GM18907 (cell line): ENCODE results near the gene MAD1L1.

ENCODE experiments used
- ATAC-seq: cut with Tn5 transposase; IDR thresholded peaks from one replicate; pipeline ENCODE4 v1.9.1; 2021; ENCODE audit warnings: mild to moderate bottlenecking, moderate library complexity; ENCODE audit not compliant: unreplicated experiment

Gene MAD1L1

DNA sequence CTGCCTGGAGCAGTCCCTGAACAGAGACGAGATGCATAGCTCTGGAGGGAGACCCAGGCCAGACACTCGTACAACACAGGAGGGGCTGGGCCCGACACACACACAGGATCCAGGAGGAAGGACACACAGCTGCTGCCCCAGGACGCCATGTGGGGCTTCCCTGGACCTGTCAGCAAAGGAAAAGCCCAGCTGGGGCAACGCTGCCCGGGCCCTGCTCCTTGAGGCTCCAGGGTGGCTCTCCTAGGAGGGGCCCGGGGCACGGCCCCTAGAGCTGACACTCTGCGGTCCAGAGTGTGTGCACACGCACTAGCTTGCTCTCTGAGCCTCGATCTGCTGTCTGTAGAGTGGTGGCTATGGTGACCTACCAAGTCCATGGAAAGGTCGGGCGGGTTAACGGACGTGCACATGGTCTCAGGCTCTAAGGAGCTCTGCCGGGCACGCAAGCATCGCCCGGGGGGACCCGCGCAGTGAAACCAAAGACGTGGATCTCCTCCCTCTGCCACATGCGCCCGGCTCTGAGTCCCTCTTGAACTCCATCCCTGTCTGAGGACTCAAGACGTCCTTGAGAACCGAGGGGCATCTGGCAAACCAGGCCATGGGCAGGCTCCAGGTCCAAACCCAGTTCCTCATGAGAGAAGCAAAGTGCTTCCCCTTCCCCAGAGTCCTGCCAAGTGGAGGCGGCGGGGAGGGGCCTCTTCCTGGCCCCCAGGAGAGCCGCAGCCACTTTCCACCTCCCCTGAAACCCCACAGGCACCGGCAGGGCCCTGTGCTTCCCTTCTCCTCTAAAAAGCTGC lies 283.7 kb downstream of the MAD1L1 start:
- ATAC-seq: no peak

DNA sequence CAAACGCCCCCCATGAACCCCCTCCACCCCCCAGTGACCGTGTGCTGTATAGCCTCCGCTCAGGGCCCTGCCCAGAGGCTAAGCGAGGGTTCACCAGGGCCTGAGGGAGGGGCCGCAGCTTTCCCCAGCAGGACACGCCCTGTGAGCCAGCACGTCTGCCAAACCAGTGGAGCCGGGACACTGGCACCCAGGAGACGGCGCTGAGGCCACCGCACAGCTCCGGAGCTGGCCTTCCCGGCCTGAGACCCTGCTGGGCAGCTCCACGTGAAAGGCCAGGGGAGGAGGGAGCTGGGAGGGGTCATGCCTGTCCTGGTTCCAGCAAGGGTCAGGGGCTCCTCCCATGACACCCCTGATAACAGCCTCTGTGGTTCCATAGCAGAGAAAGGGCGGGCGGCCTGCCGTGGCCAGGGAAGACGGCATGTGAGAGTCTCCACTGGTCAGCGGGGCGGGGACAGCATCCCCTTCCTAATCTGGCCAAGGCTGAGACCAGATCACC lies 284.4 kb downstream of the MAD1L1 start:
- ATAC-seq: no peak

DNA sequence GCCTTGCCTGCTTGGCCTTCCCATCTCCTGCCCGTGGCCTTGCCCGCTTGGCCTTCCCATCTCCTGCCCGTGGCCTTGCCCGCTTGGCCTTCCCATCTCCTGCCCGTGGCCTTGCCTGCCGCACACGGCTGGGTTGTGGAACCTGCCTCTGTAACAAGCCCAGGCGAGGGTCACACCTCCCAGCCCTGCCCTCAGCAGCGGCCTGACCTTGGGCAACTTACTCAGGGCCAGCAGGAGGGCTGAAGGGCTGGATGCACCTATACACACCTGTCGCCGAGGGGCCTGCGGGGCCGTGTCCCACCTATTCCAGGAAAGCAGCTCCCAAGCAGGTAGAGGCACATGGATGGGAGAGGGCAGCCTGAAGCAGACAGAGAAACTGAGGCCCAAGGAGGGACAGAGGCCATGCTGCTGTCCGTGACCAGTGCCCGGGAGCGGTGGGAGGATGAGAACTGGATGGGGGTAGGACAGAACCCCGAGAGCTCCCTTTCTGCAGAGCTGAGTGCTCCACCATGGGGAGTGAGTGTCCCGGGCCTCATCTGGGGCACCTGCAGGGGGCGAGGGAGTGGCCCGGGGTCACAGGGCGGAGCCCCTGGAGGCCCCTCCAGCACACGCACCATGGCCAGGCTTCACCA lies 285.0 kb downstream of the MAD1L1 start:
- ATAC-seq: no peak

DNA sequence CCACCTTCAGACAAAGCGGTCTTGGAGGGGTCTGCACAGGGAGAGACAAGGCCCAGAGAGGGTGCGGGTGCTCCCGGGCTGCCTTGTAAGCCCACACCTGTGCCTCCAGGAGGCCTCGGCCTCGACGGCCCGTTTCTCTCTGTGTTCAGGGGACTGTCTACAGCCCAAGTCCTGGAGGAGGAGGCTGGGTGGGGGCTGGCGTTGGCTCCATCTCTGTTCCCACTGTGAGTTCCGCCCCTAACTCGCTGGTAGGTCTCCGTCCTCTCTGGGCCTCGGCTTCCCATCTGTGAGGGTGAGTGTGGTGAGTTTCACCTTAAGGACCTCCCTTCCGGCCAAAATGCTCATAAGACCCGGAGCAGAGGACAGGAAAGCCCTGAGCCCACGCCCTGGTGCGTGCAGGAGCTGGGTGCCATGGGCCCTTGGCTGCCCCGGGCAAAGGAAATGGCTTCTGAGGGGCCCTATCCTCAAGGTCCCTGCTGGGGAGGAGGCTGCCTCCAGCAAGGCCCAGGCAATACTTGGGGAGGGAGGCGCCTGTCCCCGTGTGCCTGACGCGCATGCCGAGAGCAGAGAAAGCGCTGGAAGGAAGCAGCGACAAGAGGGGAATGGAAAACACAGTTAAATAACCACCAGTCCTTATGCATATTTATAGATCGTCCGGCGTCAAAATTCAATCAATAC lies 285.8 kb downstream of the MAD1L1 start:
- no peak for ATAC-seq

DNA sequence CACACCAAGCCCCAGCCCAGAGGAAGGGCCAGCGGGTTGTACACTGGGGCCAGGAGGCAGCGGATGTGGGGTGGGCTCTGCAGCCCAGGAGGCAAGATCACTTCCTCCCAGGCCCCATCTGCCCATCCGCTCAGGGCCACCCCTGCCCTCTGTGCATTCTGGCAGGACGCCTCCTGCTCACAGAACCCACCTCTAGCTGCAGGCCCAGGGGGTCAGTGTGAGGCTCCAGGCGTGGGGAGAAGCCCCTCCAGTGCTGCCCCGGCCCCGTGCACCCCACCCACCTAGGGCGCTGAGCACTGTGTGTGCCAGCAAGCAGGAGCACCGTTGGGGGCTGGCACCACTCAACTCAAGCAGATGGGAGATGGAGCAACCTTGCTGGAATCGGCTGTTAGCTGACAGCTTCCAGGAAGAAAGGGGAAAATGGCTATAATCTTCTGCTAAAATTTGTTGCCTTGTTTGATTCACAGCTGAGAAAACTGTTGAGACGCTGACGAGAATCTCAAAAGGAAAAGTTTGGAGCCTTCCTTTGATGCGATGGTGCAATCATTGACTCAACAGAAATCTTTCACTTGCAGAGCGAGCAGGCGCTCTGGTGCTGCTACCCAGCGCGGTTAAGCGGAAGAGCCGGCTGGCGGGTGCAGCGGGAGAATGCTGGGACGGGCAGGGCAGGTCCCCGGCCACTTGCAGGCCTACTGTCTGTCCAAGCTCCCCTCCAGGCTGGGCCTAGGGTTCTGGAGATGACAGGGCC lies 286.5 kb downstream of the MAD1L1 start:
- ATAC-seq: no peak

DNA sequence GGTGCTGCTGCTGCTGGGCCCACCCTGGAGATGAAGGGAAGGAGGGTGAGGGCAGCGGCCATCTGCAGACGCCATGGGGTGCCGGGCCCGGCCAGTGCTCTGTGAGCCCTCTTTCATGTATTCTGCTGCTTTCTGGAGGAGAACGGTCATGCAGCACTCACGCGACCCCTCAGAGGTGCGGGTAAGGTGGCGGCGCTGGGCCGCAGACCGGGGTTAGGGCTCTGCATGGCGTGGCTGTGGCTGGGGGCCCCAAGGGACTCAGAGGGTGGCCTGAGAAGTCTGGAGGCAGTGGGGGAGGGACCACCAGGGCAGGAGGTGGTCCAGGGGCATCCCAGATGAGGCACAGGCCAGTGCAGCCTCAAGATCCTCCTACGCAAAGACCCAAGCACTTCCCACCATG lies 287.2 kb downstream of the MAD1L1 start:
- no peak for ATAC-seq

DNA sequence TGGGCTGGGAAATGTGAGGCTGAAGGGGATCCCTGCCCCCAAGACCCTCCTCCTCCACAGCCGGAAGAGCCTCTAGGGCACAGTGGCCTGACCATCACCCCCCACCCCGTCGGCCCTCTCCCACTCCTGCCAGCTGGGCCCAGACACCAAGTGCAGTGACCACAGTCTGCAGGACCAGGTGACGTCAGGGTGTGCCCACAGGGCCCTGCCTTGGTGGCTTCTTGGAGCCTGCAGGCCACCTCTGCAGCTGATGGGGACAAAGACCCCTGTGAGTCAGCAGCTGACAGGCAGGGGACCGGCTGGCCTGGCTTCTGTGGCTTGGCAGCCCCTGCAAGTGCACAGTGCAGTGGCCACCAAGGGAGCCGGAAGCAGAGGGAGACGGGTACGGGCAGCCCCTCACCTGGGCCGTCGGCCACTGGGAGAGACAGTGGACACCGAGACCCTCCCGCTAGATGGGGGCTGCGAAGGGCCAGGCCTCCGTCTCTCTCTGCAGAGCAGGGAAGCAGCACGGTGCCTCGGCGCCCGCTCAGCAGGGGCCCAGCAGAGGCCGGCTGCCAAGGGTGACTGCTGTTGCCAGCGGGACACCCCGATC lies 288.0 kb downstream of the MAD1L1 start:
- no peak for ATAC-seq

DNA sequence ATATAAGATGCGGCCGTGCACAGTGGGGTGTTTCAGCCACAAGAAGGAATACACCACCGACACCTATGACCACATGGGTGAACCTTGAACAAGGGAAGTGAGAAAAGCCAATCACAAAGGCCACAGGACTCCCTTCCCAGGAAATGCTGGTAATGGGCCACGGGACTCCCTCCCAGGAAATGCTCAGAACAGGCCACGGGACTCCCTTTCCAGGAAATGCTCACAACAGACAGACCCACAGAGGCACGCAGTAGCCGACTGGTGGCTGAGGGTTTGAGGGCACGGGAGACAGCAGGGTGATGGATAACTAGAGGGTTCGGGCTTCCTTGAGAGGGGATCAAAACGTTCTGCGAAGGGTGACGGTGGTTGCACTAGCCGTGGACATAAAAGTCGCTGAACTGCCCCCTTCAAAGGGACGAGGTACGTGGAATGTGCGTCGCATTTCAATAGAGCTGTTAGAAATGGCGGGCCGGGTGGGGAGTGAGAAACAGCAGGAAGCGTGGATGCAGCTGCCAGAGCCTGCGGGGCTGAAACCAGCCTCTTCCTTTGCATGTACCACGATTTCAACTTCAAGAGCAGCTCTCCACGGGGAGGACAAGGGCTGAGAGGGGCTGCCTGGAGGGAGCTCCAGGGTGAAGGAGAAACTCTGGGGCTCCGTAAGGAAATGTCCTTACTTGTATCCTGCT lies 288.7 kb downstream of the MAD1L1 start:
- no peak for ATAC-seq

DNA sequence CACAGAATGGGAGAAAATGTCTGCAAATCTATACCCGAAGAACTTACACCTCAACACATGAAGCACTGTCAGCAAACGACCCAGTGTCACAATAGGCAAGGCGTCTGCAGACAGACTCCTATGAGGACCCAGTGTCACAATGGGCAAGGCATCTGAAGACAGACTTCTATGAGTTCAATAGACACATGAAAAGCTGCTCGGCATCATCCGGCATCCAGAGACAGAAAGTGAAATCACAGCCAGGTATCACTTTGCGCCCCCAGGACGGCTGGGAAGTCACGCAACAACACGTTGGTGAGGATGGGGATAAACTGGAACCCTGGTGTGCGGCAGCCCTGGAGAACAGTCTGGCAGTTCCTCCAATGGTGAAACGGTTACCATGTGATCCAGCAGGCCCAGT lies 289.4 kb downstream of the MAD1L1 start:
- no peak for ATAC-seq

DNA sequence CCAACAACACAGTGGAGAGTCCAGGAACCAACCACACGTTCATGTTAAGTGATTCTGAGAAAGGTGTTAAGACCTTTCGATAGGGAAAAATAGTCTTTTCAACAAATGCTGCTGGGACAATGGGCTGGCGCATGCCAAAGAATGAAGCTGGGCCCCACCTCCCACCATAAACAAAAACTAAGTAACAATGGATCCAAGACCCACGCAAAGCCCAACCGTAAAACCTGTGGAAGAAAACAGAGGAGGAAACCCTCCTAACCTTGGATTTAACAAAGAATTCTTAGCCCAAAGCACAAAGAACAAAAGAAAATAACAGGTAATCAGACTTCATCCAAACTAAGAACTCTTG lies 289.8 kb downstream of the MAD1L1 start:
- no peak for ATAC-seq

DNA sequence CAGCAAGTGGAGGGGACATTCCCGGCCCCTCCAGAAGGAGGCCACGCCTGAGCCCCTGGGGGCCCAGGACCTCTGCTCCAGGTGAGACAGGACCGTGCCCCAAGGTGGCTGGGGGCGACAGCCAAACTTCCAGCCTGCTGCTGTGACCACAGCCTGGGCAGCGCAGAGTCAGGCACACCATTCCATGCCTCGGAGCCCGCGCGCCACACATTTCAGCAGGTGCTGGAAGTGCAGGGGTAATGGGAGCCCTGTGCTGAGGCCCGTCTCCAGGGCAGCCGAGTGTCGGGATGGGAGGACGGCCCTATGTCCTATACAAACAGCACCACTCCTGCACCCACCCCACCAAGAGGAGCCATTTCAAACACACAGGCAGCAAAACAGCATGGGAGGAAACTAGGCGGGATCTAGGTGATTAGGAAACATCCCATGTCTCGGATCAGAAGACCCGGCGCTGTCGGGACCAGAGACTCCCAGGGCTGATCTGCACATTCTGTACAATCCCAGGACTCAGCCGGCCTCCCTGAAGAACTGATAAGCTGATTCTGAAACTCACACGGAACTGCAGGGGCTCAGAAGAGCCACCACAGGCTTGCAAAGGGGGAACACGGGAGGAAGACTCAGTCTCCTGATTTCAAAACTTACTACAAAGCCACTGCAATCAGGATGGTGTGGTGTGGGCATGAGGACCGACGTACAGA lies 290.4 kb downstream of the MAD1L1 start:
- ATAC-seq: no peak

DNA sequence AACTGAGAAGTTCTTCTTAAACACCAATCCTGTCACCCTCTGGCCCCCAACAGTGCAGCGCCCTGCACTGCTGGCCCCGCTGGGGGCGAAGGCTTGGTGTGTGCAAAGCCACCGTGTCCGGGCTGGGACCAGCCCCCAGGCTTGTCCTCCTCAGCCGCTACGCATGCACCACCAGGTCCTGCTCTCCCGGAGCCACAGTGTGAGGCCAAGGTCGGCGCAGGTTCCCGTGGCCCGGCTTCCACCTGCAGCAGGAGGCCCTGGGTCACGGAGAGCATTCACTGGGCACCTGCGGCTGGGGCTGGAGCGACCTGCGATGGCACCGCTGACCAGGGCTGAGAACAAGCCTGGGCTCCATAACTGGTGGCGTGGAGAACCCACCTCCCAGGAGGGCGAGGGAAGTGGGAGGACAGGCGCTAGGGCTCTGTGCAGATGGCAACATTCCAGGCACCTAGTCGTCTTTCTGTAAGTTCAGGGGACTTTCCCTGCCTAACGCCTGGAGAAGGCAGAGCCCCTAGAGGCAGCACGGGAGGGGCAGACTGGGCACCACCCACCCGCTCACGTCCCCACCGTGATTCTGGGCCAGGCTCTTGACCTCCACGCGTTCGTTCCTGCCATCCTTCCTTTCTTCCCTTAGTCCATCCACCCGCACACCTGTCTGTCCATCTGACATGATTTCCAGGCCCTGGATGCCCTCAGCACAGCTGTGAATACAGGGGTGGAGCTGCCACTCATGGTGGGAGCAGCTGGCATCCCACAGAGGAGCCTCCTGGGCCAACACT lies 291.1 kb downstream of the MAD1L1 start:
- no peak for ATAC-seq

DNA sequence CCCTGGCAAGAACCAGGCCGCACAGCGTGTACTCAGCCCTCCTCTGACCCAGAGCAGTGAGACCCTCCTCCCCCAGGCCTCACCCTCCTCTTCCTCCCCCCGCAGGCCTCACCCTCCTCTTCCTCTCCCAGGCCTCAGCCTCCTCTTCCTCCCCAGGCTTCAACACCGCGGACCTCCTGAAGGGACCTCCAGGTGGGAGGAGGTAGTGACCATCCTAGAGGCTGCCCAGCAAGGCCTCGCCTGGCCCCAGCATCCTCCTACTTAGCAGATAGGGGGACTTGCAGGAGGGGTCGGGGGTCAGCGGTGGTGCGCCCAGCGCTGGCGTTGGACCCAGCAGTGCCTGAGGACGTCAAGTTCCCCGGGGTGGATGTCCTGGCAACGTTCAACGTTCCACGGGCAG lies 291.9 kb downstream of the MAD1L1 start:
- peak; percentile 14 for ATAC-seq

DNA sequence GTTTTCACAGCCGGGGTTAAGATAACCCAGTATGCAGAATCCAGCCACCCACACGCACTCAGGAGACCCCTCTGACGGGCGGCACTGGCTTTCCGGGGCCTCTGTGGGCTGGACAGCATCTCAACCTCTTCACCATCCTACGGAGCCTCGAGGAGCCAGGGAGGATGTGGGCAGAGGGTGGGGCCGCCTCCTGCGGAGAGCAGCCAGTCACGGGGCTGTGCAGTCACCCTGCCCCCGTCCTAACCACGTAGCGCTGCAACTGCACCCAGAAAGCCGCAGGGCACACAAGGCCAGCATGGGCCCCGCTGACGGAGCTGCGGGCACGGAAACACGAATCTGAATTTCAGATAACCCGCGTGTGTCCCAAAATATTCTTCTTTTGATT lies 292.4 kb downstream of the MAD1L1 start:
- ATAC-seq: peak; percentile 89

DNA sequence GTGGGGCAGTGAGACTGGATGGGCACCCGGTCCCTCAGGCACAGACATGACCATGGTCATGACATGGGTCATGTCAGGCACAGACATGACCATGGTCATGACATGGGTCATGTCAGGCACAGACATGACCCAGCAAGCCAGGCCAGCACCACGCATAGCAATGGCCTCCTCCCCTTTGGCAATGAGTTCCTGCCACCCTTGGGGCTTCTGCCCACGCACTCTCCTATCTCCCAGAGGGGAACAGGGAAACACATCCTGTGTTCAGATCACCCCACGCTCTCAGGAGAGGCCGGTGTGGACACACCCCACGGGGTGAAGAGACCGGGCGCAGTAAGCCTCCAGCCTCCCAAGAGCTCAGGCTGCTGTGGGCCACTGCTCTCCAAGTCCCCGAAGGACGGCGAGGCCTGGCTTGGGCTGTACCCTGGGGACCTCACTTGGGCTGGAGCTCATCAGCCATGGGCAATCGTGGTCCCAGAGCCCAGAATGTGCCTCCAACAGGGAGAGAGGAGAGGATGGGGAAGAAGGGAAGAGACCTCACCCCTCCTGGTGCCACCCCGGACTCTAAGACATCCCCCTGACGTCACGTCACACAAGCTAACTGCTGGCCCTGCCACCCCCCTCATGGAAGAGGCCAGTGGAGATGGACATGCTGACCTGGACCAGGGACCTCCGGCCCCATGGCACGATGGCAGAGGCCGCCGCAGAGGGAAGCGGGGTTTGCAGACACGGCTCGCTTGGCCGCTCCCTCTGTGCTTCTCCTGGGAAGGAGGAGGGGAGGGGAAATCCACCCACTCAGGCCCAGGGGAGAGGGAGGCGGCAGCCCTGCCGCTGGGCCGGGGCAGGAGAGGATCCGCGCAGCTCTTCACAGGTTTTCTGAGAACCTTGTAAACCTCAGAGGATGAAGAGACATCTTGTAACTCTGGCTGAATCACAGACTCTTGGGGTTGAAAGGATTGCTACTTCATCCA lies 293.0 kb downstream of the MAD1L1 start:
- peak; percentile 28 for ATAC-seq

DNA sequence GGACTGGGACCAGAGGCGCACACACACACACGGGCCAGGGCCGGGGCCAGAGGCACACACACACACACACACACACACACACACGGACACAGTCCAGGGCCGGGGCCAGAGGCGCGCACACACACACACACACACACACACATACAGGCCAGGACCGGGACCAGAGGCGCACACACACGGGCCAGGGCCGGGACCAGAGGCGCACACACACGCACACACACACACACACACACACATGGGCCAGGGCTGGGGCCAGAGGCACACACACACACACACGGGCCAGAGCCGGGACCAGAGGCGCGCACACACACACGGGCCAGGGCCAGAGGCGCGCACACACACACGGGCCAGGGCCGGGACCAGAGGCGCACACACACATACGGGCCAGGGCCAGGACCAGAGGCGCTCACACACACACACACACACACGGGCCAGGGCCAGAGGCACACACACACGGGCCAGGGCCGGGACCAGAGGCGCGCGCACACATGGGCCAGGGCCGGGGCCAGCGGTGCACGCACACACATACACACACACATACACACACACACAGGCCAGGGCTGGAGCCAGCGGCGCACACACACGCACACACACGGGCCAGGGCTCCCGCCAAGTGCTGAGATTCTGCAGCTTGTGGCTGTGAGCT lies 293.8 kb downstream of the MAD1L1 start:
- ATAC-seq: no peak

DNA sequence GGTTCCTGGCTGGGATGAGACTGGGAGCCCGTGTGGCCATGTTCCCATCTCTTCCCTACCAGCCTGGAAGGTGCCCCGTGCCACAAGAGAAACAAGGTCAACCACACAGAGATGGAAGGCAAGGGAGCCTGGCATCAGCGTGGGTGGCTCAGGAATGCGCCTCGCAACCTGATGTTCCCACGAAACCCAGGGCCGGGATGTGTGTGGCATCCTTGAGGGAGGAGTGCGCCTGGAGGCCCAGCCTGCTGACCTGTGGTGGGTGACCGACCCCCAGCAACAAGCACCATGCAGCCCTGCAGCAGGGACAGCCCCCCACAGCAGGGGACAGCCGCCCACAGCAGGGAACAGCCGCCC lies 295.5 kb downstream of the MAD1L1 start:
- ATAC-seq: no peak
